GM23338 (cell line): ENCODE results near the gene EXD3. TPM values are rescaled to one million over a fixed set of nuclear protein-coding genes. Genes with fewer than 3 reads are reported as not detected.

Source experiments
- ATAC-seq: fragments of 200-7000 bp; cut with Tn5 transposase; 3 replicates; pipeline ENCODE4 v1.9.1; 2020
- DNase-seq: peaks from one replicate; pipeline ENCODE4 v3.0.0-alpha.2; 2015; ENCODE audit warnings: low spot score
- H2AFZ ChIP-seq: fragments of 200-600 bp; sonication (generic); 2 replicates; pipeline ENCODE4 v1.8.0; 2016; ENCODE audit warnings: antibody characterized with exemption, mild to moderate bottlenecking, moderate library complexity
- H3F3A ChIP-seq: fragments of 200-600 bp; sonication (generic); replicated peaks from 2 replicates; pipeline ENCODE4 v1.8.0; 2017; ENCODE audit warnings: antibody characterized with exemption, mixed run types, low read depth
- H3K27ac ChIP-seq: fragments of 200-600 bp; sonication (generic); 2 replicates; pipeline ENCODE4 v1.6.1; 2016; ENCODE audit warnings: low read depth
- H3K27me3 ChIP-seq: fragments of 200-600 bp; sonication (generic); 2 replicates; pipeline ENCODE4 v1.8.0; 2016; ENCODE audit warnings: mild to moderate bottlenecking, mixed run types, moderate library complexity; ENCODE audit not compliant: insufficient read depth
- H3K36me3 ChIP-seq: fragments of 200-600 bp; sonication (generic); 2 replicates; pipeline ENCODE4 v1.8.0; 2016; ENCODE audit warnings: mild to moderate bottlenecking; ENCODE audit not compliant: insufficient read depth
- H3K4me1 ChIP-seq: fragments of 200-600 bp; sonication (generic); 2 replicates; pipeline ENCODE4 v1.8.0; 2016; ENCODE audit warnings: mild to moderate bottlenecking, moderate library complexity; ENCODE audit not compliant: insufficient read depth
- H3K4me2 ChIP-seq: fragments of 200-600 bp; sonication (generic); 2 replicates; pipeline ENCODE4 v1.7.1; 2017; ENCODE audit warnings: mixed run types
- H3K4me3 ChIP-seq: fragments of 200-600 bp; sonication (generic); 2 replicates; pipeline ENCODE4 v1.6.1; 2016; ENCODE audit warnings: mixed run types
- H3K79me2 ChIP-seq: fragments of 200-600 bp; sonication (generic); replicated peaks from 2 replicates; pipeline ENCODE4 v1.8.0; 2017; ENCODE audit warnings: mild to moderate bottlenecking; ENCODE audit not compliant: insufficient read depth
- H3K9me2 ChIP-seq: fragments of 200-600 bp; sonication (generic); 2 replicates; pipeline ENCODE4 v1.8.0; 2017; ENCODE audit not compliant: insufficient read depth
- H4K20me1 ChIP-seq: fragments of 200-600 bp; sonication (generic); replicated peaks from 2 replicates; pipeline ENCODE4 v1.8.0; 2017; ENCODE audit warnings: mild to moderate bottlenecking; ENCODE audit not compliant: insufficient read depth
- H3K27ac Mint-ChIP-seq: 2 replicates; pipeline ENCODE4 v1.8.0; 2020; ENCODE audit warnings: inconsistent platforms, mild to moderate bottlenecking, moderate library complexity, mixed read lengths
- H3K27me3 Mint-ChIP-seq: 3 replicates; pipeline ENCODE4 v1.8.0; 2022; ENCODE audit warnings: low read depth, mild to moderate bottlenecking, moderate library complexity, mixed read lengths, inconsistent platforms; ENCODE audit not compliant: insufficient read depth, poor library complexity
- H3K36me3 Mint-ChIP-seq: 3 replicates; pipeline ENCODE4 v1.8.0; 2021; ENCODE audit warnings: low read depth, mild to moderate bottlenecking, inconsistent platforms, moderate library complexity, mixed read lengths
- H3K4me1 Mint-ChIP-seq: 3 replicates; pipeline ENCODE4 v1.8.0; 2020; ENCODE audit warnings: mild to moderate bottlenecking, inconsistent platforms, mixed read lengths
- H3K4me3 Mint-ChIP-seq: 3 replicates; pipeline ENCODE4 v1.8.0; 2021; ENCODE audit warnings: moderate library complexity, mild to moderate bottlenecking, inconsistent platforms, mixed read lengths
- H3K9me3 Mint-ChIP-seq: 3 replicates; pipeline ENCODE4 v1.8.0; 2020; ENCODE audit warnings: moderate library complexity, mild to moderate bottlenecking, inconsistent platforms, mixed read lengths
- EZH2phosphoT487 ChIP-seq: fragments of 200-600 bp; sonication (generic); IDR thresholded peaks from one replicate; pipeline ENCODE4 v1.8.1; 2018; ENCODE audit warnings: antibody characterized with exemption; ENCODE audit not compliant: unreplicated experiment
- JUNB ChIP-seq: IDR thresholded peaks from one replicate; pipeline ENCODE4 v1.6.1; 2016; ENCODE audit warnings: antibody characterized with exemption; ENCODE audit not compliant: unreplicated experiment
- POLR2AphosphoS5 ChIP-seq: IDR thresholded peaks from 2 replicates; pipeline ENCODE4 v1.6.1; 2016; ENCODE audit warnings: antibody characterized with exemption, low read depth
- STAT1 ChIP-seq: IDR thresholded peaks from one replicate; pipeline ENCODE4 v1.6.1; 2016; ENCODE audit warnings: antibody characterized with exemption; ENCODE audit not compliant: unreplicated experiment
- ZNF114 ChIP-seq: fragments of 250-450 bp; sonication (Bioruptor Pico); IDR thresholded peaks from 2 replicates; pipeline ENCODE4 v1.5.0; 2020; ENCODE audit warnings: mild to moderate bottlenecking, moderate library complexity
- ZNF331 ChIP-seq: fragments of 250-450 bp; sonication (Bioruptor Pico); IDR thresholded peaks from 2 replicates; pipeline ENCODE4 v1.5.0; 2020; ENCODE audit warnings: low read depth, mild to moderate bottlenecking, moderate library complexity
- polyA plus RNA-seq: library from polyadenylated mRNA; unstranded; fragments of >200 nt; fragmentation: Nextera tagmentation; extraction: Ambion mirVana; gene quantifications from 2 replicates; pipeline ENCODE4 v1.2.1, GENCODE V29; 2016
- total RNA-seq: library from RNA; depleted of rRNA; stranded (reverse); fragments of >200 nt; shearing (Covaris generic); gene quantifications from 2 replicates; pipeline ENCODE4 v1.2.3, GENCODE V29; 2014
- TF ChIP-seq, protein P1 (sequence below): IDR thresholded peaks from 2 replicates; pipeline ENCODE4 v1.6.1; 2016; ENCODE audit warnings: antibody characterized with exemption
- TF ChIP-seq, protein P2 (sequence below), 2 experiments: fragments of 200-600 bp in 1 of 2; sonication (generic) in 1 of 2; conservative IDR thresholded peaks; 2 replicates each; pipeline versions ENCODE4 v1.5.1 to v1.6.1; 2016 to 2017; ENCODE audit warnings: antibody characterized with exemption in 2 of 2, low read depth in 2 of 2, mild to moderate bottlenecking in 2 of 2, moderate library complexity in 1 of 2
- TF ChIP-seq, protein P3 (sequence below): IDR thresholded peaks from one replicate; pipeline ENCODE4 v1.6.1; 2018; ENCODE audit warnings: antibody characterized with exemption; ENCODE audit not compliant: unreplicated experiment
- TF ChIP-seq, protein P4 (sequence below): fragments of 250-450 bp; sonication (Bioruptor Pico); IDR thresholded peaks from 2 replicates; pipeline ENCODE4 v1.5.0; 2020; ENCODE audit warnings: mild to moderate bottlenecking, moderate library complexity

EXD3 gene
- total and polyA plus RNA-seq, 2 experiments from 2014 or later = 3.6 to 9.7 TPM

DNA sequence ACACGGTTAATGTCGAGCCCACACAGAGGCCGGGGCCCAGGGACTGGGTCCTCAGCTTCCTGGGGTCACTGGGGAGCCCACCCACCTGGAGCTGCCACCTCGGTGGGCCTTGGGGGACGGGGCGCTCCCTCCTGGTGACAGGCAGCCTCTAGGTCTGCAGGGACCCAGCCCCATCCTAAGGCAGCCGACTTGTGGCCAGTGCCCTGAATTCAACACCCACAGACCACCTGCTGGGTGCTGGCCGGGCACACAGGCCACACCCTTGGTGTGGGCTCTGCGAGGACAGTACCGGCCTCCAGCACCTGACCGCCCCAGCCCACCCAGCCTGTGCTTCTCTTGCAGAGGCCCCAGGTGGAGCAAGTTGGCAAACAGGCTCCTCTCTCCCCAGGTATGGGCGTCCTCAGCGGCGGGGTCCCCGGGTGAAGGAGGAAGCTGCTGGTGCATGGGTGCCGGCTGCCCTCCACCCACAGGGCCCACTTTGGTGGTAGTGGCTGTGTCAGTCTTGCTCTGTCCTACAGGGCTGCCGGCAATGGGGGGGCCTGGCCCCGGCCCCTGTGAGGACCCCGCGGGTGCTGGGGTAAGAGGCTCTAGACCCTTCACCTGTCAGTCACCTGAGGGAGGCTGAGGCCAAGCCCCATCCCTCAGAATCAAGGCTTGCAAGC, 9.9 kb upstream of the EXD3 start (continued):
- TF ChIP-seq, protein P1, sequence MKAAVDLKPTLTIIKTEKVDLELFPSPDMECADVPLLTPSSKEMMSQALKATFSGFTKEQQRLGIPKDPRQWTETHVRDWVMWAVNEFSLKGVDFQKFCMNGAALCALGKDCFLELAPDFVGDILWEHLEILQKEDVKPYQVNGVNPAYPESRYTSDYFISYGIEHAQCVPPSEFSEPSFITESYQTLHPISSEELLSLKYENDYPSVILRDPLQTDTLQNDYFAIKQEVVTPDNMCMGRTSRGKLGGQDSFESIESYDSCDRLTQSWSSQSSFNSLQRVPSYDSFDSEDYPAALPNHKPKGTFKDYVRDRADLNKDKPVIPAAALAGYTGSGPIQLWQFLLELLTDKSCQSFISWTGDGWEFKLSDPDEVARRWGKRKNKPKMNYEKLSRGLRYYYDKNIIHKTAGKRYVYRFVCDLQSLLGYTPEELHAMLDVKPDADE = no peak
- TF ChIP-seq, protein P2, sequence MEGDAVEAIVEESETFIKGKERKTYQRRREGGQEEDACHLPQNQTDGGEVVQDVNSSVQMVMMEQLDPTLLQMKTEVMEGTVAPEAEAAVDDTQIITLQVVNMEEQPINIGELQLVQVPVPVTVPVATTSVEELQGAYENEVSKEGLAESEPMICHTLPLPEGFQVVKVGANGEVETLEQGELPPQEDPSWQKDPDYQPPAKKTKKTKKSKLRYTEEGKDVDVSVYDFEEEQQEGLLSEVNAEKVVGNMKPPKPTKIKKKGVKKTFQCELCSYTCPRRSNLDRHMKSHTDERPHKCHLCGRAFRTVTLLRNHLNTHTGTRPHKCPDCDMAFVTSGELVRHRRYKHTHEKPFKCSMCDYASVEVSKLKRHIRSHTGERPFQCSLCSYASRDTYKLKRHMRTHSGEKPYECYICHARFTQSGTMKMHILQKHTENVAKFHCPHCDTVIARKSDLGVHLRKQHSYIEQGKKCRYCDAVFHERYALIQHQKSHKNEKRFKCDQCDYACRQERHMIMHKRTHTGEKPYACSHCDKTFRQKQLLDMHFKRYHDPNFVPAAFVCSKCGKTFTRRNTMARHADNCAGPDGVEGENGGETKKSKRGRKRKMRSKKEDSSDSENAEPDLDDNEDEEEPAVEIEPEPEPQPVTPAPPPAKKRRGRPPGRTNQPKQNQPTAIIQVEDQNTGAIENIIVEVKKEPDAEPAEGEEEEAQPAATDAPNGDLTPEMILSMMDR (conservative IDR thresholded peaks at IDR 0.05; ENCODE audit: low read depth in 2 of 2) = no peak
- TF ChIP-seq EZH2phosphoT487 (no peak), ZNF331 (CRISPR knock-in tag) (no peak), JUNB (no peak), ZNF114 (no peak)
- TF ChIP-seq, protein P3, sequence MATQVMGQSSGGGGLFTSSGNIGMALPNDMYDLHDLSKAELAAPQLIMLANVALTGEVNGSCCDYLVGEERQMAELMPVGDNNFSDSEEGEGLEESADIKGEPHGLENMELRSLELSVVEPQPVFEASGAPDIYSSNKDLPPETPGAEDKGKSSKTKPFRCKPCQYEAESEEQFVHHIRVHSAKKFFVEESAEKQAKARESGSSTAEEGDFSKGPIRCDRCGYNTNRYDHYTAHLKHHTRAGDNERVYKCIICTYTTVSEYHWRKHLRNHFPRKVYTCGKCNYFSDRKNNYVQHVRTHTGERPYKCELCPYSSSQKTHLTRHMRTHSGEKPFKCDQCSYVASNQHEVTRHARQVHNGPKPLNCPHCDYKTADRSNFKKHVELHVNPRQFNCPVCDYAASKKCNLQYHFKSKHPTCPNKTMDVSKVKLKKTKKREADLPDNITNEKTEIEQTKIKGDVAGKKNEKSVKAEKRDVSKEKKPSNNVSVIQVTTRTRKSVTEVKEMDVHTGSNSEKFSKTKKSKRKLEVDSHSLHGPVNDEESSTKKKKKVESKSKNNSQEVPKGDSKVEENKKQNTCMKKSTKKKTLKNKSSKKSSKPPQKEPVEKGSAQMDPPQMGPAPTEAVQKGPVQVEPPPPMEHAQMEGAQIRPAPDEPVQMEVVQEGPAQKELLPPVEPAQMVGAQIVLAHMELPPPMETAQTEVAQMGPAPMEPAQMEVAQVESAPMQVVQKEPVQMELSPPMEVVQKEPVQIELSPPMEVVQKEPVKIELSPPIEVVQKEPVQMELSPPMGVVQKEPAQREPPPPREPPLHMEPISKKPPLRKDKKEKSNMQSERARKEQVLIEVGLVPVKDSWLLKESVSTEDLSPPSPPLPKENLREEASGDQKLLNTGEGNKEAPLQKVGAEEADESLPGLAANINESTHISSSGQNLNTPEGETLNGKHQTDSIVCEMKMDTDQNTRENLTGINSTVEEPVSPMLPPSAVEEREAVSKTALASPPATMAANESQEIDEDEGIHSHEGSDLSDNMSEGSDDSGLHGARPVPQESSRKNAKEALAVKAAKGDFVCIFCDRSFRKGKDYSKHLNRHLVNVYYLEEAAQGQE = no peak

DNA sequence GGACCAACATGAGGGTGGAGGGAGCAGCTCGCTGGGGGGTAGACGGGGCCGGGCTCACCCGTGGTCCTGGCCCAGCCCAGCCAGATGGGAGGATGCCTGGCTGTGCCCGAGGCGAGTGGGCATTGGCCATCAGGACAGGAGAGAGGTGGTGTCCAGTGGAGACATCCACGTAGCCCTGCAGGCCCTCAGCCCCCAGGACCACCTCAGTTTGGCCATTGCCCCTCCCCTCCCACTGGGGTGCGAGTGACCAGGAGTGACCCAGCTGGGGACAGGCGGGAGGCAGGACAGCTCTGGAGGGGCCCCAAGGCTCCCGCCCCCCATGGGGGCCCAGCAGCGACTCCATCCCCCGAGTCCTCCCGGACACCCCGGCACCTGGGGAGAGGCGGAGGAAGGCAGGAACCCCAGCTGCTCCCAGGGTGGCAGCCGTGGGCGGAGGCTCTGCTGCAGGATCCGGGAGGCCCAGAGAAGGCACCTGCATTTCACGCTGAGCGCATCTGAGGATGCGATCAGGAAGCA, 8.5 kb upstream of the EXD3 start:
- Histone ChIP-seq H3K4me2 (no peak overlapping the region), H2AFZ (no peak overlapping the region), H3K36me3 (no peaks in the 10 kb centered on the region), H3K4me1 (no peaks in the 10 kb centered on the region), H3K79me2 (no peaks in the 10 kb centered on the region), H3K27ac (no peak overlapping the region), H4K20me1 (no peaks in the 10 kb centered on the region), H3F3A (no peaks in the 10 kb centered on the region), H3K4me3 (no peak overlapping the region), H3K27me3 (no peaks in the 10 kb centered on the region), H3K9me2 (no peaks in the 10 kb centered on the region)
- ATAC-seq = no peak
- Mint-ChIP-seq H3K4me3 (no peak overlapping the region), H3K36me3 (no peaks in the 10 kb centered on the region), H3K27me3 (no peaks in the 10 kb centered on the region), H3K4me1 (no peaks in the 10 kb centered on the region), H3K9me3 (no peaks in the 10 kb centered on the region), H3K27ac (no peak overlapping the region)
- no peak for DNase-seq
- TF ChIP-seq POLR2AphosphoS5 = no peak
- no peak for TF ChIP-seq STAT1
- TF ChIP-seq, protein P1 = no peak
- no peak for TF ChIP-seq ZNF114
- TF ChIP-seq, protein P4, sequence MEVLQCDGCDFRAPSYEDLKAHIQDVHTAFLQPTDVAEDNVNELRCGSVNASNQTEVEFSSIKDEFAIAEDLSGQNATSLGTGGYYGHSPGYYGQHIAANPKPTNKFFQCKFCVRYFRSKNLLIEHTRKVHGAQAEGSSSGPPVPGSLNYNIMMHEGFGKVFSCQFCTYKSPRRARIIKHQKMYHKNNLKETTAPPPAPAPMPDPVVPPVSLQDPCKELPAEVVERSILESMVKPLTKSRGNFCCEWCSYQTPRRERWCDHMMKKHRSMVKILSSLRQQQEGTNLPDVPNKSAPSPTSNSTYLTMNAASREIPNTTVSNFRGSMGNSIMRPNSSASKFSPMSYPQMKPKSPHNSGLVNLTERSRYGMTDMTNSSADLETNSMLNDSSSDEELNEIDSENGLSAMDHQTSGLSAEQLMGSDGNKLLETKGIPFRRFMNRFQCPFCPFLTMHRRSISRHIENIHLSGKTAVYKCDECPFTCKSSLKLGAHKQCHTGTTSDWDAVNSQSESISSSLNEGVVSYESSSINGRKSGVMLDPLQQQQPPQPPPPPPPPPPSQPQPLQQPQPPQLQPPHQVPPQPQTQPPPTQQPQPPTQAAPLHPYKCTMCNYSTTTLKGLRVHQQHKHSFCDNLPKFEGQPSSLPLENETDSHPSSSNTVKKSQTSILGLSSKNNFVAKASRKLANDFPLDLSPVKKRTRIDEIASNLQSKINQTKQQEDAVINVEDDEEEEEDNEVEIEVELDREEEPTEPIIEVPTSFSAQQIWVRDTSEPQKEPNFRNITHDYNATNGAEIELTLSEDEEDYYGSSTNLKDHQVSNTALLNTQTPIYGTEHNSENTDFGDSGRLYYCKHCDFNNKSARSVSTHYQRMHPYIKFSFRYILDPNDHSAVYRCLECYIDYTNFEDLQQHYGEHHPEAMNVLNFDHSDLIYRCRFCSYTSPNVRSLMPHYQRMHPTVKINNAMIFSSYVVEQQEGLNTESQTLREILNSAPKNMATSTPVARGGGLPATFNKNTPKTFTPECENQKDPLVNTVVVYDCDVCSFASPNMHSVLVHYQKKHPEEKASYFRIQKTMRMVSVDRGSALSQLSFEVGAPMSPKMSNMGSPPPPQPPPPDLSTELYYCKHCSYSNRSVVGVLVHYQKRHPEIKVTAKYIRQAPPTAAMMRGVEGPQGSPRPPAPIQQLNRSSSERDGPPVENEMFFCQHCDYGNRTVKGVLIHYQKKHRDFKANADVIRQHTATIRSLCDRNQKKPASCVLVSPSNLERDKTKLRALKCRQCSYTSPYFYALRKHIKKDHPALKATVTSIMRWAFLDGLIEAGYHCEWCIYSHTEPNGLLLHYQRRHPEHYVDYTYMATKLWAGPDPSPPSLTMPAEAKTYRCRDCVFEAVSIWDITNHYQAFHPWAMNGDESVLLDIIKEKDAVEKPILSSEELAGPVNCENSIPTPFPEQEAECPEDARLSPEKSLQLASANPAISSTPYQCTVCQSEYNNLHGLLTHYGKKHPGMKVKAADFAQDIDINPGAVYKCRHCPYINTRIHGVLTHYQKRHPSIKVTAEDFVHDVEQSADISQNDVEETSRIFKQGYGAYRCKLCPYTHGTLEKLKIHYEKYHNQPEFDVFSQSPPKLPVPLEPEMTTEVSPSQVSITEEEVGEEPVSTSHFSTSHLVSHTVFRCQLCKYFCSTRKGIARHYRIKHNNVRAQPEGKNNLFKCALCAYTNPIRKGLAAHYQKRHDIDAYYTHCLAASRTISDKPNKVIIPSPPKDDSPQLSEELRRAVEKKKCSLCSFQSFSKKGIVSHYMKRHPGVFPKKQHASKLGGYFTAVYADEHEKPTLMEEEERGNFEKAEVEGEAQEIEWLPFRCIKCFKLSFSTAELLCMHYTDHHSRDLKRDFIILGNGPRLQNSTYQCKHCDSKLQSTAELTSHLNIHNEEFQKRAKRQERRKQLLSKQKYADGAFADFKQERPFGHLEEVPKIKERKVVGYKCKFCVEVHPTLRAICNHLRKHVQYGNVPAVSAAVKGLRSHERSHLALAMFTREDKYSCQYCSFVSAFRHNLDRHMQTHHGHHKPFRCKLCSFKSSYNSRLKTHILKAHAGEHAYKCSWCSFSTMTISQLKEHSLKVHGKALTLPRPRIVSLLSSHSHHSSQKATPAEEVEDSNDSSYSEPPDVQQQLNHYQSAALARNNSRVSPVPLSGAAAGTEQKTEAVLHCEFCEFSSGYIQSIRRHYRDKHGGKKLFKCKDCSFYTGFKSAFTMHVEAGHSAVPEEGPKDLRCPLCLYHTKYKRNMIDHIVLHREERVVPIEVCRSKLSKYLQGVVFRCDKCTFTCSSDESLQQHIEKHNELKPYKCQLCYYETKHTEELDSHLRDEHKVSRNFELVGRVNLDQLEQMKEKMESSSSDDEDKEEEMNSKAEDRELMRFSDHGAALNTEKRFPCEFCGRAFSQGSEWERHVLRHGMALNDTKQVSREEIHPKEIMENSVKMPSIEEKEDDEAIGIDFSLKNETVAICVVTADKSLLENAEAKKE (CRISPR knock-in tag) = no peak
- no peak for TF ChIP-seq ZNF331 (CRISPR knock-in tag)
